ENCODE data around the gene NPHP4. TPM values are rescaled to one million over a fixed set of nuclear protein-coding genes. Genes with fewer than 3 reads are reported as not detected.

The NPHP4 gene
- total and polyA plus RNA-seq, 4 donors = 1.7 to 5.6 (median 3.5) TPM

Small RNA genes lying within 50 kb of the gene (small RNA-seq; reads per million reads assigned to genes)
- gene MIR4689 = not detected

Other genes with a start within 250 kb of the NPHP4 start
- gene KCNAB2, start 53.5 kb upstream of the NPHP4 start, total RNA-seq = 1 to 10 TPM; 5.1 to 5.9 TPM
- 1 to 10 TPM; 1.8 to 3.9 TPM for gene KCNAB2, start 53.5 kb upstream of the NPHP4 start, polyA plus RNA-seq
- gene CHD5, start 187.9 kb upstream of the NPHP4 start, total RNA-seq = under 1 TPM; under 0.01 to 0.08 TPM
- gene CHD5, start 187.9 kb upstream of the NPHP4 start, polyA plus RNA-seq = not detected
- 10 to 100 TPM; 38.9 to 77.9 TPM for gene RPL22, start 207.2 kb upstream of the NPHP4 start, total RNA-seq
- gene RPL22, start 207.2 kb upstream of the NPHP4 start, polyA plus RNA-seq = 100 to 1,000 TPM in 1 of 2 donors, 10 to 100 TPM in 1; 76.7 to 105 TPM
- gene RNF207, start 213.7 kb upstream of the NPHP4 start, total RNA-seq = 10 to 100 TPM in 1 of 2 donors, 1 to 10 TPM in 1; 7.6 to 13.7 TPM
- gene RNF207, start 213.7 kb upstream of the NPHP4 start, polyA plus RNA-seq = 1 to 10 TPM; 3.3 to 4.0 TPM
- 10 to 100 TPM; 26.8 to 38.2 TPM for gene ICMT, start 243.5 kb upstream of the NPHP4 start, total RNA-seq
- 10 to 100 TPM in 1 of 2 donors, 1 to 10 TPM in 1; 7.1 to 16.8 TPM for gene ICMT, start 243.5 kb upstream of the NPHP4 start, polyA plus RNA-seq

Data from liver (tissue), 5 donors.